GM12878 (cell line): ENCODE measurements around the gene UXS1. TPM values are rescaled to one million over a fixed set of nuclear protein-coding genes. Genes with fewer than 3 reads are reported as not detected.

ENCODE experiments used
- ATAC-seq: fragments of 200-7000 bp; cut with Tn5 transposase; 3 replicates; pipeline ENCODE4 v1.9.1; 2020; ENCODE audit warnings: mild to moderate bottlenecking, moderate library complexity
- BruUV-seq: library from RNA; stranded (reverse); fragments of 400-500 nt; replicated peaks from 2 replicates; lab custom pipeline; 2021; lab: Mats Ljungman, UMichigan
- CTCF ChIA-PET: fragments of 300-600 bp; sonication (Branson Sonifier 250); formaldehyde crosslinking; extraction: SDS; loops from one replicate; lab custom pipeline; 2021; ENCODE audit warnings: inconsistent platforms; lab: Yijun Ruan, JAX
- POLR2A ChIA-PET: fragments of 350-600 bp; formaldehyde crosslinking; extraction: SDS; loops from one replicate; lab custom pipeline; 2021; ENCODE audit warnings: inconsistent platforms; lab: Charles Lee
- RAD21 ChIA-PET: fragments of 300-600 bp; sonication (Branson Sonifier 250); formaldehyde crosslinking; loops from one replicate; lab custom pipeline; 2023; ENCODE audit warnings: antibody characterized with exemption; ENCODE audit not compliant: unreplicated experiment; lab: Charles Lee
- SMC1A ChIA-PET: fragments of 300-600 bp; sonication (Branson Sonifier 250); formaldehyde crosslinking; loops from one replicate; lab custom pipeline; 2023; ENCODE audit not compliant: unreplicated experiment, uncharacterized antibody; lab: Charles Lee
- DNase-seq: peaks from one replicate; pipeline ENCODE4 v3.0.0-alpha.2; 2011; ENCODE audit warnings: low read depth, low spot score
- FAIRE-seq: peaks from 3 replicates; lab custom pipeline; 2011; peaks lifted over from hg19 to GRCh38; lab: Jason Lieb, UNC
- H2AFZ ChIP-seq: 2 replicates; pipeline ENCODE4 v1.6.0; 2011; ENCODE audit warnings: low read depth, low read length, control low read depth; ENCODE audit not compliant: control insufficient read depth
- H3K27ac ChIP-seq: 2 replicates; pipeline ENCODE4 v1.5.1; 2011; ENCODE audit warnings: control low read depth; ENCODE audit not compliant: control insufficient read depth, insufficient read depth
- H3K27me3 ChIP-seq, 2 experiments: replicated peaks in 1 of 2; 2 replicates each; pipeline versions ENCODE4 v1.6.0 to v1.6.1; 2011; ENCODE audit warnings: low read length in 1 of 2; ENCODE audit not compliant: control insufficient read depth in 2 of 2, insufficient read depth in 2 of 2
- H3K36me3 ChIP-seq, 2 experiments: 2 replicates each; pipeline ENCODE4 v1.5.1; 2011; ENCODE audit warnings: low read length in 1 of 2; ENCODE audit not compliant: control insufficient read depth in 2 of 2, insufficient read depth in 2 of 2
- H3K4me1 ChIP-seq: 2 replicates; pipeline ENCODE4 v1.6.1; 2011; ENCODE audit warnings: mild to moderate bottlenecking, low read length, moderate library complexity, mixed read lengths; ENCODE audit not compliant: control insufficient read depth, insufficient read depth
- H3K4me2 ChIP-seq: 2 replicates; pipeline ENCODE4 v1.6.0; 2011; ENCODE audit warnings: control low read depth; ENCODE audit not compliant: control insufficient read depth, insufficient read depth
- H3K4me3 ChIP-seq: fragments of 200-600 bp; sonication (generic); 2 replicates; pipeline ENCODE4 v1.5.1; 2016
- H3K79me2 ChIP-seq: 2 replicates; pipeline ENCODE4 v1.6.0; 2011; ENCODE audit warnings: low read length; ENCODE audit not compliant: control insufficient read depth, insufficient read depth
- H3K9ac ChIP-seq: 2 replicates; pipeline ENCODE4 v1.8.0; 2011; ENCODE audit warnings: low read length, control low read depth, mixed read lengths; ENCODE audit not compliant: control insufficient read depth, insufficient read depth
- H3K9me3 ChIP-seq: replicated peaks from 3 replicates; pipeline ENCODE4 v1.5.1; 2011; ENCODE audit warnings: mild to moderate bottlenecking, low read length; ENCODE audit not compliant: control insufficient read depth, insufficient read depth
- H4K20me1 ChIP-seq: 2 replicates; pipeline ENCODE4 v1.6.0; 2011; ENCODE audit not compliant: control insufficient read depth, insufficient read depth
- WGBS: methylation state at CpG from one replicate; pipeline ENCODE4 v1.1.6; 2016; ENCODE audit warnings: low lambda C conversion rate; ENCODE audit not compliant: insufficient replicate concordance, insufficient coverage; ENCODE audit errors: missing lambda C conversion rate; 5-methylcytosine and 5-hydroxymethylcytosine counted together
- in situ Hi-C: fragments of 300-500 bp; cut with MboI; formaldehyde crosslinking; loops from 9 replicates; pipeline ENCODE4 v1.14.3; 2018; ENCODE audit warnings: mixed read lengths
- intact Hi-C: fragments of 100-400 bp; cut with micrococcal nuclease; formaldehyde crosslinking; loops from one replicate; pipeline ENCODE4 v1.14.2; 2022; ENCODE audit not compliant: unreplicated experiment
- polyA plus RNA-seq, 11 experiments: library from polyadenylated mRNA; depleted of rRNA in 4 of 11; unstranded in 6 of 11; stranded (reverse) in 5 of 11; fragments of >200 nt; fragmentation: Nextera tagmentation in 4 of 11; fragmentation: Illumina TruSeq in 1 of 11; extraction: Ambion mirVana in 4 of 11; extraction: Trizol in 1 of 11; gene quantifications; 1 replicate in 1 of 11; 2 replicates in 10 of 11; pipeline versions ENCODE4 v1.2.1 to v1.2.3, GENCODE V29; 2011 to 2016; ENCODE audit warnings: inconsistent platforms in 2 of 11, missing spikeins in 2 of 11, low read depth in 1 of 11
- total RNA-seq, 4 experiments: library from RNA; depleted of rRNA in 3 of 4; stranded (reverse); fragments of >200 nt in 3 of 4; fragmentation: Illumina TruSeq in 1 of 4; extraction: Trizol in 1 of 4; gene quantifications; 2 replicates each; pipeline versions ENCODE4 v1.2.1 to v1.2.3, GENCODE V29; 2013 to 2021
- TF ChIP-seq, protein P1 (sequence below): fragments of 450-650 bp; IDR thresholded peaks from 2 replicates; pipeline ENCODE4 v1.6.1; 2017; ENCODE audit warnings: mild to moderate bottlenecking, moderate library complexity

The UXS1 gene
- total and polyA plus RNA-seq, 10 of the 15 experiments (the other 5 are each of a cell fraction or from before 2014, with no cell fraction given): 6.0 to 25.4 (median 24.0) TPM

DNA sequence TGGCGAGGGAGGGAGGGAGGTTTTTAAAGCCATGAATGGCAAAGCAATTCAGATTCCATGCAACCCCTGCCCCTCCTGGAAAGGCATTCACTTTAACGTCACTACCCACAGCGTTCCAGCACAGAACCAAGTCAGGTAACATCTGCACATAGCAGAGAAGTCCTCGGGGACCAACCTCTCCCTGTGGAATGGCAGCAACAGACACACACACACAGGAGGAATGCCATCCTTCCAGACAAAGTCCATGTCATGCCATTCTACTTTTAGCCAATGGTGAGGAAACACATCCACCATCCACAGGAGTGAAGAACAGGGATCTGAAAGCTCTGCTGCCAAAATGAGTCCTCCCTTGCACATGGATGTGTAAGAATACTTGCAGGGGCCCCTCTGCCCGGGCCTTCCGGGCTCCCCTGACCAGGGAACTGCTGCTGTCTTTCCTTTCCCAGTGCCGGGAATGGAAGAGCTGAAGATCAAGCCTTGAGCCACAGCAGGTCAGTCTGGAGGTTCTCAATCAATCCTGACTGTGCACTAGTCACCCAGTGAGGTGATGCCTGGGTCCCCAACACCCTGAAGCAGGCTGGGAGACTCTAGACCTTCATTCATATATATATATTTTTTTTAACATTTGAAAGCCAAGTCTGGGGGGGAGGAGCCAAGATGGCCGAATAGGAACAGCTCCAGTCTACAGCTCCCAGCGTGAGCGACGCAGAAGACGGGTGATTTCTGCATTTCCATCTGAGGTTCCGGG is 63.7 kb downstream of the UXS1 start:
- H3K36me3 ChIP-seq: peaks cover 0 to 4% of the 10 kb centered on the region in 2 experiments; a peak in 2 of 4 replicates
- peak; percentile 73 for ATAC-seq
- in situ Hi-C loops (no loop called here), intact Hi-C loops (no loop called here)
- no peaks in the 10 kb centered on the region for H3K9me3 ChIP-seq
- H4K20me1 ChIP-seq: no peaks in the 10 kb centered on the region
- 75% methylated on average over 13 of the region's 13 CpGs for WGBS
- CTCF ChIA-PET: no interaction called here
- H3K4me1 ChIP-seq: no peaks in the 10 kb centered on the region
- no peak overlapping the region; the same call in 1 of the 2 replicates for H3K27ac ChIP-seq
- no peaks in the 10 kb centered on the region for H3K79me2 ChIP-seq
- no peak overlapping the region for H2AFZ ChIP-seq
- DNase-seq: no peak
- POLR2A ChIA-PET: no interaction called here
- TF ChIP-seq, protein P1, sequence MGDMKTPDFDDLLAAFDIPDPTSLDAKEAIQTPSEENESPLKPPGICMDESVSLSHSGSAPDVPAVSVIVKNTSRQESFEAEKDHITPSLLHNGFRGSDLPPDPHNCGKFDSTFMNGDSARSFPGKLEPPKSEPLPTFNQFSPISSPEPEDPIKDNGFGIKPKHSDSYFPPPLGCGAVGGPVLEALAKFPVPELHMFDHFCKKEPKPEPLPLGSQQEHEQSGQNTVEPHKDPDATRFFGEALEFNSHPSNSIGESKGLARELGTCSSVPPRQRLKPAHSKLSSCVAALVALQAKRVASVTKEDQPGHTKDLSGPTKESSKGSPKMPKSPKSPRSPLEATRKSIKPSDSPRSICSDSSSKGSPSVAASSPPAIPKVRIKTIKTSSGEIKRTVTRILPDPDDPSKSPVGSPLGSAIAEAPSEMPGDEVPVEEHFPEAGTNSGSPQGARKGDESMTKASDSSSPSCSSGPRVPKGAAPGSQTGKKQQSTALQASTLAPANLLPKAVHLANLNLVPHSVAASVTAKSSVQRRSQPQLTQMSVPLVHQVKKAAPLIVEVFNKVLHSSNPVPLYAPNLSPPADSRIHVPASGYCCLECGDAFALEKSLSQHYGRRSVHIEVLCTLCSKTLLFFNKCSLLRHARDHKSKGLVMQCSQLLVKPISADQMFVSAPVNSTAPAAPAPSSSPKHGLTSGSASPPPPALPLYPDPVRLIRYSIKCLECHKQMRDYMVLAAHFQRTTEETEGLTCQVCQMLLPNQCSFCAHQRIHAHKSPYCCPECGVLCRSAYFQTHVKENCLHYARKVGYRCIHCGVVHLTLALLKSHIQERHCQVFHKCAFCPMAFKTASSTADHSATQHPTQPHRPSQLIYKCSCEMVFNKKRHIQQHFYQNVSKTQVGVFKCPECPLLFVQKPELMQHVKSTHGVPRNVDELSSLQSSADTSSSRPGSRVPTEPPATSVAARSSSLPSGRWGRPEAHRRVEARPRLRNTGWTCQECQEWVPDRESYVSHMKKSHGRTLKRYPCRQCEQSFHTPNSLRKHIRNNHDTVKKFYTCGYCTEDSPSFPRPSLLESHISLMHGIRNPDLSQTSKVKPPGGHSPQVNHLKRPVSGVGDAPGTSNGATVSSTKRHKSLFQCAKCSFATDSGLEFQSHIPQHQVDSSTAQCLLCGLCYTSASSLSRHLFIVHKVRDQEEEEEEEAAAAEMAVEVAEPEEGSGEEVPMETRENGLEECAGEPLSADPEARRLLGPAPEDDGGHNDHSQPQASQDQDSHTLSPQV: no peak
- H3K9ac ChIP-seq: no peak overlapping the region
- RAD21 ChIA-PET: no interaction called here
- no TSS peak for BruUV-seq
- SMC1A ChIA-PET: no interaction called here
- no peak overlapping the region for H3K4me3 ChIP-seq
- H3K4me2 ChIP-seq: no peak overlapping the region
- no peak for FAIRE-seq
- no peaks in the 10 kb centered on the region for H3K27me3 ChIP-seq
